ENCODE data around the gene ANGPTL2. TPM values are rescaled to one million over a fixed set of nuclear protein-coding genes. Genes with fewer than 3 reads are reported as not detected.

Gene ANGPTL2
- total and polyA plus RNA-seq, 9 of the 15 experiments (the other 6 are each of a cell fraction or from before 2014, with no cell fraction given) = not detected

GRCh38 chr9:127085186-127085585, 37.2 kb downstream of the ANGPTL2 start (continued):
- no peak for TF ChIP-seq PRDM10 (IDR thresholded peaks at IDR 0.05; ENCODE audit: partially characterized antibody)
- no peak for TF ChIP-seq CBX2 (IDR thresholded peaks at IDR 0.05; ENCODE audit: insufficient read depth, low read length, poor library complexity, severe bottlenecking)
- no peak for TF ChIP-seq SMARCE1 (IDR thresholded peaks at IDR 0.05)

- intact Hi-C loops (cut with micrococcal nuclease) (no loop called here), in situ Hi-C loops (cut with MboI) (loop anchor here (10.0 kb wide), 1 partner anchor 240 kb away; no protein-coding TSS in a partner anchor)
- DNase-seq (ENCODE audit: extremely low read depth in 1 of 4, low spot score in 3 of 4) = no peak
- ATAC-seq = no peak
- no peak overlapping the region for H2AFZ ChIP-seq (ENCODE audit: low read depth, low read length)
- WGBS (ENCODE audit: insufficient coverage, low coverage, missing lambda C conversion rate) = 0% methylated on average over 12 of the region's 12 CpGs
- no peaks in the 10 kb centered on the region for H3K9me3 ChIP-seq (replicated peaks; ENCODE audit: control insufficient read depth, insufficient read depth, low read depth, low read length)
- ChIA-PET POLR2A (interaction anchor here (0.5 to 1.0 kb wide), 3 partner anchors 9 to 28 kb away, joined by 3 to 5 read pairs (median 4); no protein-coding TSS in a partner anchor), CTCF (ENCODE audit: low intra/inter-chr PET ratio) (no interaction called here)
- H3K9ac ChIP-seq (ENCODE audit: insufficient read depth in 1 of 2, low read depth in 2 of 2, low read length in 2 of 2) = no peak overlapping the region
- H3K27ac ChIP-seq (ENCODE audit: extremely low read depth, low read depth, low read length) = no peak overlapping the region
- peaks cover 18 to 51% of the 10 kb centered on the region in 2 experiments for H3K27me3 ChIP-seq (ENCODE audit: control insufficient read depth in 2 of 2, insufficient read depth in 2 of 2, low read length in 2 of 2)
- no TSS peak for BruUV-seq (replicated peaks)
- no peak for FAIRE-seq
- 0 out of 2 replicates have a peak, but pooled peaks cover 4% of the 10 kb centered on the region for H4K20me1 ChIP-seq (replicated peaks; ENCODE audit: control insufficient read depth, insufficient read depth, low read length)
- no peaks in the 10 kb centered on the region for H3K79me2 ChIP-seq (ENCODE audit: control insufficient read depth, insufficient read depth, low read length)
- no peaks in the 10 kb centered on the region; a peak in 1 of 5 replicates for H3K4me1 ChIP-seq (replicated peaks in 1 of 2; ENCODE audit: control insufficient read depth in 2 of 2, insufficient read depth in 2 of 2, low read length in 2 of 2)
- H3K9me1 ChIP-seq (ENCODE audit: control insufficient read depth, insufficient read depth, low read length) = peaks cover 3% of the 10 kb centered on the region
- no peak overlapping the region for H3K4me2 ChIP-seq (ENCODE audit: insufficient read depth, low read length)
- H3K36me3 ChIP-seq (ENCODE audit: control insufficient read depth, insufficient read depth, low read length) = no peaks in the 10 kb centered on the region
- no peak overlapping the region for H3K4me3 ChIP-seq
- no peak for TF ChIP-seq YBX1 (IDR thresholded peaks at IDR 0.05)
- no peak for TF ChIP-seq ARID4B (CRISPR knock-in tag; IDR thresholded peaks at IDR 0.05)
- TF ChIP-seq SMAD4 (CRISPR knock-in tag; conservative IDR thresholded peaks at IDR 0.05) = no peak
- 0 out of 4 replicates have a peak, but pooled peaks of 1 of the 2 experiments have one; percentile 6 for TF ChIP-seq ZNF639 (CRISPR knock-in tag; conservative IDR thresholded peaks at IDR 0.05 in 1 of 2, IDR thresholded peaks at IDR 0.05 in 1 of 2)
Observed at GRCh38 chr9:127084076-127085039, 38.1 kb downstream of the ANGPTL2 start.

Data from K562 (cell line).